Lower leg skin (tissue), 4 donors: ENCODE results near the gene MYO15B. TPM values are rescaled to one million over a fixed set of nuclear protein-coding genes. Genes with fewer than 3 reads are reported as not detected.

Source experiments
- DNase-seq, 2 donors: peaks; one replicate each; pipeline ENCODE4 v3.0.0-alpha.2; 2019; ENCODE audit warnings: low spot score in 2 of 2
- H3K4me3 ChIP-seq: fragments of 200-600 bp; sonication (generic); 2 replicates; pipeline ENCODE4 v1.5.1; 2017; ENCODE audit warnings: mild to moderate bottlenecking, low read depth; ENCODE audit not compliant: poor library complexity, severe bottlenecking
- POLR2A ChIP-seq, 2 donors: fragments of 450-650 bp; IDR thresholded peaks; one replicate each; pipeline ENCODE4 v1.6.1; 2016 to 2017; ENCODE audit warnings: antibody characterized with exemption in 2 of 2, mild to moderate bottlenecking in 1 of 2, moderate library complexity in 1 of 2
- WGBS, 2 donors: methylation state at CpG; one replicate each; pipeline ENCODE4 v1.1.5; 2018; 5-methylcytosine and 5-hydroxymethylcytosine counted together
- intact Hi-C: fragments of 100-400 bp; cut with DNase I; formaldehyde crosslinking; loops from one replicate; pipeline ENCODE4 v1.15.0; 2023; ENCODE audit warnings: low total_unique reads
- total RNA-seq, 4 donors: library from RNA; depleted of rRNA; stranded (reverse); fragments of >200 nt; gene quantifications; one replicate each; pipeline ENCODE4 v1.1.0, GENCODE V29; 2016
- TF ChIP-seq, protein P1 (sequence below), 3 donors: fragments of 450-650 bp; IDR thresholded peaks; one replicate each; pipeline ENCODE4 v1.5.1; 2016; ENCODE audit warnings: antibody characterized with exemption in 3 of 3, mild to moderate bottlenecking in 3 of 3, moderate library complexity in 2 of 3

MYO15B gene
- total RNA-seq, 4 donors from 2014 or later: 32.1 to 103 (median 38.9) TPM

DNA sequence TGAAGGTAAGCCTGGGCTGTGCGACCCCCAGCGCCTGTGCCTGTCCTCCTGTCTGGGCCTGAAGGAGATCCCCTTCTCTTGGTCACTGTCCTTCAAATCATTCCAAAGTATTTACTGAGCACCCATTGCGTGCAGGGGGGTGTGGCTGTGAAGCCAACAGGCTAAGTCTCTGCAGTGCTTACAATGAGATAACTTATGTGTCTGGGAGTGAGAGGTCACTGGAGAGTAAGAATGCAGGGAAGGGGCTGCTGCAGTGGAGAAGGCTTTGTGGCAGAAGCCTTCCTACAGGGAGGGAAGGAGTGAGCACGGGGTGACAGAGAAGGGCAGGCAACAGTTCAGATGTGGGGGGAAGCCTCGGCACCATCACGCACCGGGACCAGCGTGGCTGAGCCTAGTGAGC lies 34.5 kb downstream of the MYO15B start:
- WGBS, 2 donors: 84% methylated on average over 8 of the region's 8 CpGs
- no peak overlapping the region for H3K4me3 ChIP-seq
- intact Hi-C loops: no loop called here
- DNase-seq: no peak
- TF ChIP-seq, protein P1, sequence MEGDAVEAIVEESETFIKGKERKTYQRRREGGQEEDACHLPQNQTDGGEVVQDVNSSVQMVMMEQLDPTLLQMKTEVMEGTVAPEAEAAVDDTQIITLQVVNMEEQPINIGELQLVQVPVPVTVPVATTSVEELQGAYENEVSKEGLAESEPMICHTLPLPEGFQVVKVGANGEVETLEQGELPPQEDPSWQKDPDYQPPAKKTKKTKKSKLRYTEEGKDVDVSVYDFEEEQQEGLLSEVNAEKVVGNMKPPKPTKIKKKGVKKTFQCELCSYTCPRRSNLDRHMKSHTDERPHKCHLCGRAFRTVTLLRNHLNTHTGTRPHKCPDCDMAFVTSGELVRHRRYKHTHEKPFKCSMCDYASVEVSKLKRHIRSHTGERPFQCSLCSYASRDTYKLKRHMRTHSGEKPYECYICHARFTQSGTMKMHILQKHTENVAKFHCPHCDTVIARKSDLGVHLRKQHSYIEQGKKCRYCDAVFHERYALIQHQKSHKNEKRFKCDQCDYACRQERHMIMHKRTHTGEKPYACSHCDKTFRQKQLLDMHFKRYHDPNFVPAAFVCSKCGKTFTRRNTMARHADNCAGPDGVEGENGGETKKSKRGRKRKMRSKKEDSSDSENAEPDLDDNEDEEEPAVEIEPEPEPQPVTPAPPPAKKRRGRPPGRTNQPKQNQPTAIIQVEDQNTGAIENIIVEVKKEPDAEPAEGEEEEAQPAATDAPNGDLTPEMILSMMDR (IDR thresholded peaks at IDR 0.05): no peak
- no peak for TF ChIP-seq POLR2A (IDR thresholded peaks at IDR 0.05)

DNA sequence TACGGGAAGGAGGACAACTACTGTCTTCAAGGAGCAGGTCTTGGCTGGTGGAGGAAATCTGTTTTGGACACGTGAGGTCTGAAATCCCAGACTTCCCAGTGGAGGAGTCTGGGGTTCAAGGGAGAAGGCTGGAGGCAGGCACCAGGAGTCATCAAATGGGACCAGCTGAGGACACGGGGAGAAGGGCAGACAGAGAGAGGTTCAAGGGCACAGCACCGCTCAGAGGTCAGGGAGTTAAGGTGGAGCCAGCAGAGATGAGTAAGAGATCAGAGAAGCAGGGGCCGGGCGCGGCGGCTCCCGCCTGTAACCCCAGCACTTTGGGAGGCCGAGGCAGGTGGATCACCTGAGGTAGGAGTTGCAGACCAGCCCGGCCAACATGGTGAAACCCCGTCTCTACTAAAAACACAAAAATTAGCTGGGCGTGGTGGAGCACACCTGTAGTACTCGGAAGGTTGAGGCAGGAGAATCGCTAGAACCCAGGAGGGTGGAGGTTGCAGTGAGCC lies 35.2 kb downstream of the MYO15B start:
- TF ChIP-seq POLR2A (IDR thresholded peaks at IDR 0.05): no peak
- TF ChIP-seq, protein P1 (IDR thresholded peaks at IDR 0.05): no peak

DNA sequence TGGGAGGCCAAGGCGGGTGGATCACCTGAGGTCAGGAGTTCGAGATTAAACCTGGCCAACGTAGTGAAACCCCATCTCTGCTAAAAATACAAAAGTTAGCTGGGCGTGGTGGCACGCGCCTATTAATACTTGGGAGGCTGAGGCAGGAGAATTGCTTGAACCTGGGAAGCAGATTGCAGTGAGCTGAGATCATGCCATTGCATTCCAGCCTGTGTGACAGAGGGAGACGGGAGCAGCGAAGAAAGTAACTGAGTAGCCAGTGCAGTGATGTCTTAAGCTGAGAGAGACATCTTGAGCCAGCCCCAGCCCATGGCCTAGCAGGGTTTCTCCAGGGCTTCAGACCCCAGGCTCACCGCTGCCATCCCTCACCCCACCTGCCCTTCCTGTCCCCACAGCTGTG lies 35.8 kb downstream of the MYO15B start:
- TF ChIP-seq, protein P1 (IDR thresholded peaks at IDR 0.05): no peak
- TF ChIP-seq POLR2A (IDR thresholded peaks at IDR 0.05): no peak
- 80 to 83% methylated on average over 9 of the region's 9 CpGs for WGBS, 2 donors
- DNase-seq: no peak
- intact Hi-C loops: no loop called here
- no peak overlapping the region for H3K4me3 ChIP-seq

More for the DNA sequence above, 35.2 kb downstream of the MYO15B start:
- WGBS, 2 donors: 88 to 92% methylated on average over 15 of the region's 15 CpGs
- intact Hi-C loops: no loop called here
- DNase-seq: no peak
- no peak overlapping the region for H3K4me3 ChIP-seq

DNA sequence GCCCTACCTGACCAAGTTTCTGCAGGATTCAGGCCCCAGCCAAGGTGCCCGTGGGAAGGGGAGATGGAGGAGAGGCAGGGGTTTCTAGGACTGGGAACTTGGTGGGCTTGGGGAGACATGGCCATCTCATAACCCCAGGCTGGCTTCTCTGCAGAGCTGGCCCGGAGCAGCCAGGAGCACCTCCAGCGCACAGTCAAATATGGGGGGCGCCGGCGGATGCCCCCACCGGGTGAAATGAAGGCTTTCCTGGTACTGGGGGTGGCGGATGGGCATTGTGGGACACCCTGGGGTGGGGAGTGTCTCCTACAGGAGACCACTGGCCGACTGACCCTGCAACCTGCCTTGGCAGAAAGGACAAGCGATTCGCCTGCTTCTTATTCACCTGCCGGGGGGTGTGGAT lies 36.4 kb downstream of the MYO15B start:
- TF ChIP-seq, protein P1 (IDR thresholded peaks at IDR 0.05): no peak
- TF ChIP-seq POLR2A (IDR thresholded peaks at IDR 0.05): no peak
- intact Hi-C loops: no loop called here
- no peak for DNase-seq
- no peak overlapping the region for H3K4me3 ChIP-seq
- WGBS, 2 donors: 92 to 96% methylated on average over 7 to 12 of the region's 12 CpGs

- no peak overlapping the region for H3K4me3 ChIP-seq
- no peak for DNase-seq
- intact Hi-C loops: no loop called here
- TF ChIP-seq POLR2A (IDR thresholded peaks at IDR 0.05): no peak
- TF ChIP-seq, protein P1 (IDR thresholded peaks at IDR 0.05): no peak
- 85 to 94% methylated on average over 12 to 14 of the region's 23 CpGs for WGBS, 2 donors
Observed at GRCh38 chr17:75624714-75625345, 37.2 kb downstream of the MYO15B start.
